Measurements from ENCODE around the gene GAS7.

The GAS7 gene

GRCh38 chr17:10200016-10200415, 1.6 kb upstream of the GAS7 start:
- no peak for DNase-seq

DNA sequence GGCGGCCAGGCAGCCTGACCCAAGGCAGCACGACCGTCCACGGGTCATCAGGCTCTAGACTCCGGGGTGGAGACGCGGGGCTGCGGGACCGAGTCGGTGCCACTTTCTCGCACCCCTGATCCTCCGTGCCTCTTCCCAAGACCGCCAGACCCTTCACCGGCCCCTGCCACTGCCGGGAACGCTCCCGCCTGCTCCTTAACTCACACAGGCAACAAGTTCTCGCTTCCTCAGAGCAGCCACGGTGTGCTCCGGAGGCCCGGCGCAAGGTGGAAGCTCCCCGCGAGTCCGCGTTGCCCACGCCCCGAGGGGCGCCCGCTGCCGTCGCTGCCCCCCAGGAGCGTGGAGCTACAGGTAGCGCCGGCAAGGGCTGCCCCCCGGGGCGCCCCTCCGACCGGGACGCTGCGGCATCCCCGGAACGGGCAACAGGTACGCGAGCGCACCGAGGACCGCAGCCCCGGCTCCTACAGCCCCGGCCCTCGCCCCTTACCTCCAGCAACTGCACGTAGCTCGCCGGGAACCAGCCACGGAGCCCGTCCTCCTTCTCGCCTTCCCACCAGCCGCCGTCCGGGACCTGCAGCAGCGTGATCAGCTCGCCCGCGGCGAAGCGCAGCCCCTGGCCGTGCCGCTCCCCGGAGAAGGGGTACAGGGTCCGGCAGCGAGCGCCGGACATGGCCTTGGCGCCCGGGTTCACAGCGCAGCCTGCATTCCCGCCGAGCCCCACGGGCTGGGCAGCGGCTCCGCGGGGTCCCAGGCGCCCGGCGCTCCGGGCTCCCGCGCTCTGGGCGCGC, 491 bp downstream of the GAS7 start:
- DNase-seq: peak in 1 of 2 donors; percentile 4

- no peak for DNase-seq
These were observed 1.1 kb downstream of the GAS7 start for GRCh38 chr17:10197362-10197720.

GRCh38 chr17:10196941-10197340, 1.5 kb downstream of the GAS7 start:
- DNase-seq: no peak

DNA sequence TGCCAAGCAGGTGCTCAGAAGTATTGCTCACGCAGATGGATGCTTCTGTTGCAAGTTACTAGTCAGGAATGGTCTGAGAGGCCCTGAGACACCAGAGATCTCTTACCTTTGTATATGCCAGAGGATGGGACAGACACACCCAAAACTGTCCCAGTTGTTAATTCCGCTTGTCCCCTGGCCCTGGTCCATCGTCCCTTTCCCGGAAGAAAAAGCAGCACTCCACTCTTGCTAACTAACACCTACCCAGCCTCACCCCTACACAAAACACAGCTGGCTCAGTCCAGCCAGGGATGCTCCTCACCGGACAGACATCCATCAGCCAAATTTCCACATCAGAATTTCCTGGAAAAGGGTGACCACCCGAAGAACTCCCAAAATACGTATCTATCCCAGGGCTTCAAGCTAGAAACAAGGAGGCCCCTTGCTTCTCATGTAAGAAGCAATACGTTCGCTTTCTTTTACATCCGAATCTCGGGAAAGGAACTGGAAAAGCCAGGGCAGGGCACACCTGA, 2.0 kb downstream of the GAS7 start:
- DNase-seq: no peak

- DNase-seq: no peak
These were observed 3.2 kb downstream of the GAS7 start for GRCh38 chr17:10195090-10195805.

GRCh38 chr17:10193632-10194031, 4.8 kb downstream of the GAS7 start:
- DNase-seq: no peak

DNA sequence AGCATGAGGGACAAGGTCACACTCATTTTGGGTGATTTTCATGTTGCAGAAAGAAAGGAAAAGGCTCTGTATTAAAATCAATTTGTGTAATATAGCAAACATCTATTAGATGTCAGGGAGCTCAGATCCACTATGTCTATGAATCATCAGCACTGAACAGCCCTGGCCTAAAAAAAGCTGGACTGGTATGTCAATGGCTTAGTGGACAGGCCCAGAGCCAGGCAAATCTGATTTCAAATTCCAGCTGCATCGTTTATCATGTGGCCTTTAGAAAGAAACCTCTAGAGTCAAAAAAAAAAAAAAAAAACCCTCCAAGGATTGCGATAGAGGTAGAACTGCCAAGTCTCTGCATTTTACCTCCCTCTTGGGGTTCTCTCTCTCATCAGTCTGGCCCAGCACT, 5.4 kb downstream of the GAS7 start:
- DNase-seq: no peak

GRCh38 chr17:10192461-10192860, 5.9 kb downstream of the GAS7 start:
- no peak for DNase-seq

DNA sequence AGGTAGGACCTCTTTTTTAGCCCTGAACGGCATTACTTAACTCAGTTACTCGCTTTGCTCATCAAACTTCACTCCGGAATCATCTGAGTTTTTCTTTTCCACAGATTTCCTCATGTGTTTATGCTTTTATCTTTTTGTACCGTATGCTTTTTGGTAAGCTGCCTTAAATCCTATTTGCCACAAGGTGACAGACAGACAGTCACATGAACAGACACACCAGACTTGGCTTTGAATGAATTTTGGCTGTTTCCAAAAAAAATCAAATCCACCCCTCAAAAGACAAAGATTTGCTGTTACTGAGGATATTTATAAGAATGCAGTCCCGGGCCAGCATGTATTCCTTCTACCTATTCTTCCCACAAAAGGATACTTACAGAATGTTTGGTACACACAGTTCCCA, 10.9 kb downstream of the GAS7 start:
- DNase-seq: no peak

DNA sequence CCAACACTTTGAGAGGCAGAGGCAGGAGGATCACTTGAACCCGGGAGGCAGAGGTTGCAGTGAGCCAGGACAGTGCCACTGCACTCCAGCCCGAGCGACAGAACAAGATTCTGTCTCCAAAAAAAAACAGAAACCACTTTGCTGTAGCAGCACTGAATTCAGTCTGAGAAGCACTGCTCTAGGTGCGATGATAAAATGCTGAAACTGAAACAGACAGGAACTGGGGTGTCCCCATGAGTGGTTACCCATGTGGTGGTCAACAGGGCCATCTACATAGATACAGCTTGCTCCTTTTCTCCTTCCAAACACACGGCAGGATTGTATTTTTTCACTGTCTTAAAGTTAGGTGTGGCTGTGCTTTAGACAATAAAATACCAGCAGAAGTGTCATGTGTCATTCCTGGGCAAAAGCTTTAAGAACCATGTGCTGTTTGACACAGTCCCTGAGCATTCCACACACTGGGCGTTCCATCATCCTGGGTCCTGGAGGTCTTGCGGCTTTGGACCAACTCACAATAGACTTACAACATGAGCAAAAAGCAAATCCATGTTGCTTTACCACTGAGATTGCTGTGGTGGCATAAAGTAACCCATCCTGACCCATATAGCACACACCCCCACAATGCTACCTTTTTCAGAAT, 11.5 kb downstream of the GAS7 start:
- no peak for DNase-seq

DNA sequence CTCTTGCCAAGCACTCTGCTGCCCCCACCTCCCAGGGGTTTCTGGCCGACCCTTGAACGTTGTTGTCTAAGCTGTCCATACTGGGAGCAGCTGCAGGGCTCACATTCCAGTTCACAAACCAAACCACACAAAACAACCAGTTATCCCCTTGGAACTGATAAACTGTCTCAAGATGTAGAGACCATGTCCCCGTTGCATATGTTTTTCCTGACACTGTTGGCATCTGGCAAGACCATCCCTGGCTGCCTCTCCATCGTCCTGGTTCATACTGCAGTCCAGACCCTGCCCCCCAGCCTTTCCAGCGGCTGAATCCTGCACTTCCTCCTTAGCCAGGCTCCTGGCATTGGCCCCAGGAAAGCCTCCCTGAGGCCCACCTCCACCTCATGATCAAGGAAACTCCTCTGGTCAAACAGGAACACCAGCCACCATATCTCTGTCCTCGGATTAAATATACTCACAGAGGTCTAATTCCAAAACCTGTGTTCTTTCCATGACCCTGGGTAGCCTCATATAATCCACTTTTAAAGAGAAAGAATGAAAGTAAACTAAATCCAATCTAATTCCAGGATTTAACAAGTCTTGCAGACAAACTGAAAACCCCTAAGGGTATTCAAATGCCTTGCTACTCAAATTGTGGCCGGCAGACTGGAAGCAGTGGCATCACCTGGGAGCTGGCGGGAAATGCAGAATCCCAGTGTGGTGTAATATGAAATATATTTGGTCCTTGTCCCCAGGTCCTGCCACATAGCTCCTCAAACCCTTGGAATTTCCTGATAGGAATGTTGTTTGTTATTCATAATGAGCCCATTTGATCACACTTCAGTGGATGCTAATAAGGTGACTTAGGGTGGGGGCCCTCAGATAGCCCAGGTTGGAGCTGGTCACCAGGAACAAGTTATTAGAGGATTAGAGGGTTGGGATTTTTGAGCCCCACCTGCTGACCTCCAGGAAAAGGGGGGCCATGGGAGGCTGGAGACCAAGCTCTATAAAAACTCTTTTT, 14.2 kb downstream of the GAS7 start:
- no peak for DNase-seq

GRCh38 chr17:10182785-10183184, 15.6 kb downstream of the GAS7 start:
- no peak for DNase-seq

DNA sequence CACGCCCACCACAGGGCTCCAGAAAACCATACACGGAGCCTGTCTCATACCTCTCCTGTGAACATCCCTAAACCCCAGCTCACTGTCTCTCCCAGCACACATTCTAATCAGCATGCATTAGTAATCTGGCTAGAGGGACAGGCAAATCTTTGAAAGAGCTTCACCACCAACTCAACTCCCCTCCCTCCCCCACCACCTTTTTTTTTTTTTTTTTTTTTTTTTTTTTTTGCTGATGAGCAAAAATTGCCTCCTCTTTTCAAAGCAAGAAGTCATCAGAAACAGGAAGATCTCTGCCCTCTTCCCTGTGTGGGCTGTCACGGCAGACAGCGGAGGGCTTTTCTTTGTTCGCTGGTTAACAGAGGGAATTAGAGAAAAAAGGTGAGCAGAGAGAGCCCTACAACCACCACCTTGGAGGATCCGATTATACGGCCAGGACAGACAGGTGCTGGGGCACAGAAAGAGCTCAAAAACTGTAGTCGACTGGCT, 19.9 kb downstream of the GAS7 start:
- no peak for DNase-seq

GRCh38 chr17:10177913-10178505, 20.4 kb downstream of the GAS7 start:
- DNase-seq: no peak

GRCh38 chr17:10177131-10177912, 21.1 kb downstream of the GAS7 start:
- no peak for DNase-seq

GRCh38 chr17:10173913-10174312, 24.5 kb downstream of the GAS7 start:
- DNase-seq: no peak

DNA sequence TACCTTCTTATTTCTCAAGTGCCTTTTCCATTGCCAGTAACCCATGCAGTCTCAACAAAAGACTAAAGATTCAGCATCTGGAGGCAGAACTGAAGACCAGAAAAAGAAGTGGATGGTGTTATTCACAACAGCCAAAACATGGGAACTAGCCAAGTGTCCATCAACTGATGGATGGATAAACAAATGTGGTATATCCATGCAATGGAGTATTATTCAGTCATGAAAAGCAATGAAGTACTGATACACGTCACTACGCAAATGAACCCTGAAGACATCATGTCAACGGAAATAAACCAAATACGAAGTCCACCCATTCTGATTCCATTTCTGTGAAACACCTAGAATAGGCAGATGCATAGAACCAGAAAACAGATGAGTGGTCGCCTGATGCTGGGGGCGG, 25.6 kb downstream of the GAS7 start:
- no peak for DNase-seq

DNA sequence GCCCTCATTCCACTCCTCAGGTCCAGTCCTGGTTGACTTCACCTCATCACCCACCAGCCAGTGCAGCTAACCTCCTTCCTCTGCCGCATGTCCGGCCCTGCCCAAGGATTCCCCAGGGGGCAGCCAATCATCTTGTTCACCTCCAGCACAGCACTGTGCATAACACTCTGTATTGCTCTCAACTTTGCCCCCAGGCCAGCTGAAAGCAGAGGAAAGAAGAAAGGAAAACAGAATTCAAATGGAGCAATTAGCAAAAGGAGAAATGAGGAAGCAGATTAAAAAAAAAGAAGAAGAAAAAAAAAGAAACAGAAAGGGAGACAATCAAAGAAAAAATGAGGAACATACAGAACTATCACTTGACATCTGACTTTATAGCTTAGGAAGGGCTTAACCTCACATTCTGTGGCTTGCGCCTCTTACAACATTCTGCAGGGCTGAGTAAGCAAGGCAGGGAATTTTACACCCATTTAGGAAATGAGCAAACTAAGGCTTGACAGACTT, 26.1 kb downstream of the GAS7 start:
- DNase-seq: peak in 1 of 2 donors; percentile 56

DNA sequence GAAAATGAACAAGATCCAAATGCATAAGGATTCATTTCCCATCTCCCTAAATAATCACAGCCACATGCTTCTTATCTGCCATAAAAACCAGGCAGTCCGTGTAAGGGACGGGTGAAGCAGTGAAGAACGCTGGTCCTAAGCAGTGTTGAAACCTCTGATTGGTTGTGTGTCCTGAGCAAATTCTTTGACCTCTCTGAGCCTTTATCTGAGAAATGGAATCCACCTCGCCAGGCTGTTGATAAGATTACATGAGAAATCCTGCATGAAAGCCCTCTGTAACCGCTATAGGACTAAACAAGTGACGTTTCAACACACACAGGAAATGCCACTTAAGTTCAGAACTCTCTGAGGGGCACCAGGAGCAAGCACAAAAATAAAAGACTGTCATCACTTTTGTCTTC, 26.8 kb downstream of the GAS7 start:
- no peak for DNase-seq

GRCh38 chr17:10171122-10171571, 27.3 kb downstream of the GAS7 start:
- no peak for DNase-seq

All from CD4-positive, alpha-beta T cell treated with Interleukin-1 beta for 1 hour (primary cell).